Gastroesophageal sphincter (tissue), 3 donors: ENCODE measurements around the gene SORBS1.

ENCODE experiments used
- CTCF ChIP-seq, 4 experiments: fragments of 200-600 bp in 2 of 4; fragments of 450-650 bp in 2 of 4; sonication (generic) in 1 of 4; IDR thresholded peaks; one replicate each; pipeline ENCODE4 v1.5.1; 2017 to 2019; ENCODE audit warnings: antibody characterized with exemption in 4 of 4, mild to moderate bottlenecking in 2 of 4, moderate library complexity in 2 of 4
- EP300 ChIP-seq: sonication (generic); formaldehyde crosslinking; IDR thresholded peaks from one replicate; pipeline ENCODE4 v1.6.1; 2017; ENCODE audit warnings: antibody characterized with exemption, mild to moderate bottlenecking
- POLR2A ChIP-seq, 2 donors: fragments of 450-650 bp; IDR thresholded peaks; one replicate each; pipeline ENCODE4 v1.6.1; 2017; ENCODE audit warnings: antibody characterized with exemption in 2 of 2, mild to moderate bottlenecking in 2 of 2, moderate library complexity in 1 of 2
- POLR2AphosphoS5 ChIP-seq: sonication (generic); formaldehyde crosslinking; IDR thresholded peaks from one replicate; pipeline ENCODE4 v1.6.1; 2017; ENCODE audit warnings: antibody characterized with exemption

GRCh38 chr10:95279042-95279820 lies 281.9 kb downstream of the SORBS1 start:
- TF ChIP-seq CTCF (IDR thresholded peaks at IDR 0.05) = no peak
- no peak for TF ChIP-seq POLR2A (IDR thresholded peaks at IDR 0.05)
- peak; percentile 8 for TF ChIP-seq POLR2AphosphoS5
- no peak for TF ChIP-seq EP300
